ENCODE results near the gene BABAM2. TPM values are rescaled to one million over a fixed set of nuclear protein-coding genes. Genes with fewer than 3 reads are reported as not detected.

Gene BABAM2
- total RNA-seq, 1 donor from 2014 or later = 28.5 TPM

- H3K9ac ChIP-seq (ENCODE audit: low read length) = no peak overlapping the region
- H4K20me1 ChIP-seq (ENCODE audit: insufficient read depth, low read length) = no peaks in the 10 kb centered on the region
- H3K4me3 ChIP-seq (ENCODE audit: insufficient read depth, low read depth, low read length) = no peak overlapping the region
- no peak overlapping the region for H2AFZ ChIP-seq (ENCODE audit: low read depth, low read length)
- no peaks in the 10 kb centered on the region for H3K79me2 ChIP-seq (ENCODE audit: insufficient read depth, low read length)
- peaks cover 3% of the 10 kb centered on the region for H3K27me3 ChIP-seq (ENCODE audit: insufficient read depth, low read length)
- Mint-ChIP-seq H3K4me1 (ENCODE audit: low read depth, unreplicated experiment) (peaks cover 19% of the 10 kb centered on the region), H3K4me3 (ENCODE audit: unreplicated experiment) (no peak overlapping the region), H3K27ac (ENCODE audit: unreplicated experiment) (no peak overlapping the region), H3K9me3 (ENCODE audit: unreplicated experiment) (no peaks in the 10 kb centered on the region), H3K36me3 (ENCODE audit: low read depth, unreplicated experiment) (peaks cover 3% of the 10 kb centered on the region), H3K27me3 (ENCODE audit: low read depth, unreplicated experiment) (peaks cover 15% of the 10 kb centered on the region)
- H3K36me3 ChIP-seq (ENCODE audit: insufficient read depth, low read length) = no peaks in the 10 kb centered on the region
- TF ChIP-seq, protein P1, sequence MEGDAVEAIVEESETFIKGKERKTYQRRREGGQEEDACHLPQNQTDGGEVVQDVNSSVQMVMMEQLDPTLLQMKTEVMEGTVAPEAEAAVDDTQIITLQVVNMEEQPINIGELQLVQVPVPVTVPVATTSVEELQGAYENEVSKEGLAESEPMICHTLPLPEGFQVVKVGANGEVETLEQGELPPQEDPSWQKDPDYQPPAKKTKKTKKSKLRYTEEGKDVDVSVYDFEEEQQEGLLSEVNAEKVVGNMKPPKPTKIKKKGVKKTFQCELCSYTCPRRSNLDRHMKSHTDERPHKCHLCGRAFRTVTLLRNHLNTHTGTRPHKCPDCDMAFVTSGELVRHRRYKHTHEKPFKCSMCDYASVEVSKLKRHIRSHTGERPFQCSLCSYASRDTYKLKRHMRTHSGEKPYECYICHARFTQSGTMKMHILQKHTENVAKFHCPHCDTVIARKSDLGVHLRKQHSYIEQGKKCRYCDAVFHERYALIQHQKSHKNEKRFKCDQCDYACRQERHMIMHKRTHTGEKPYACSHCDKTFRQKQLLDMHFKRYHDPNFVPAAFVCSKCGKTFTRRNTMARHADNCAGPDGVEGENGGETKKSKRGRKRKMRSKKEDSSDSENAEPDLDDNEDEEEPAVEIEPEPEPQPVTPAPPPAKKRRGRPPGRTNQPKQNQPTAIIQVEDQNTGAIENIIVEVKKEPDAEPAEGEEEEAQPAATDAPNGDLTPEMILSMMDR (IDR thresholded peaks at IDR 0.05; ENCODE audit: insufficient read depth, low read depth, low read length) = no peak
- TF ChIP-seq EZH2 (IDR thresholded peaks at IDR 0.05; ENCODE audit: insufficient read depth, low read length) = no peak
- FAIRE-seq (no peak), DNase-seq (ENCODE audit: low read depth) (no peak)
- peaks cover 9% of the 10 kb centered on the region for H3K4me1 ChIP-seq (ENCODE audit: insufficient read depth, low read length)
- no peaks in the 10 kb centered on the region for H3K9me3 ChIP-seq (ENCODE audit: insufficient read depth, low read depth, low read length)
- no peak overlapping the region for H3K4me2 ChIP-seq (ENCODE audit: low read length)
- H3K27ac ChIP-seq (ENCODE audit: low read depth, low read length) = no peak overlapping the region
Observed at GRCh38 chr2:28366149-28366495, 475.6 kb downstream of the BABAM2 start.

DNA sequence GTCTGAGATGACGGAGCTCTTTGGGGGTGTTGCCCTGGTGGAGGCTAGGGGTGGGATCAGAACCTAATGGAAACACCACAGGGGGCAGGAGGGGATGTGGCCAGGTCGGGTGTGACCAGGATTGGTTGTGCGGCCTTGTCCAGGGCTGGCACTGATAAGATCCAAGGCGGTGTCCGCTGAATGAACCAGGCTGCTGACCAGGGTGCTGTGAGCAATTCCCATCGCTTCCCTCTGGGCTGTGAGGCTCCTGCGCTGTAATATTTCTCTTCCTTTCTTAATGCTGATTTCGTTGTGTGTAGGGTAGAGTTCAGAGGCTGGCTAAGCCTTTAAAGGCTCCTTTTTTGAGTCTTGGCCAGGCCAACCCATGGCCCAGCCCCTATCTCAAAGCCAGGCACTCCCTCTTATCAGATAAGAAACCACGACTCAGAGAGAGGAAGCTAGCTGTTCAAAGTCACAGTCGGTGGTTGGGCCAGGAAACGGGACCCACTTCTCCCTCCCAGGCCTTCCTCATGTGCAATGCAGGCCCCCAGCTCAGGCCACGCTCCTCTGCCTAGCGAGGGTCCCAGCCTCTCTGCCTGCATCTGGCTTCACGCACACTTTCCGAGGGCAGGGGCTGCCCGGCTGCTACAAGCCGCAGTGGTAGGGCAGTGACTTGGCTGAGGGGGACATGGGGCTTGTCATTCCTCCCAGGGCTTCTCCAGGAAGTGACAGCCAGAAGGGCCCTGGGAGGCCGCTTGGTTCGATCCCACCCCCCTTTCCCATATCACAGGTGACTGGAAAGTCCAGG lies 476.2 kb downstream of the BABAM2 start:
- Mint-ChIP-seq H3K9me3 (ENCODE audit: unreplicated experiment) (no peaks in the 10 kb centered on the region), H3K27me3 (ENCODE audit: low read depth, unreplicated experiment) (peaks cover 17% of the 10 kb centered on the region)
- peak overlapping the region; percentile 32 for H2AFZ ChIP-seq (ENCODE audit: low read depth, low read length)

More for the DNA sequence above, 476.2 kb downstream of the BABAM2 start:
- no peak overlapping the region for H3K4me2 ChIP-seq (ENCODE audit: low read length)
- peaks cover 3% of the 10 kb centered on the region for H3K36me3 Mint-ChIP-seq (ENCODE audit: low read depth, unreplicated experiment)
- FAIRE-seq = no peak
- TF ChIP-seq EZH2 (IDR thresholded peaks at IDR 0.05; ENCODE audit: insufficient read depth, low read length) = no peak
- TF ChIP-seq, protein P1 (IDR thresholded peaks at IDR 0.05; ENCODE audit: insufficient read depth, low read depth, low read length) = no peak
- H3K4me1 ChIP-seq (ENCODE audit: insufficient read depth, low read length) = peaks cover 9% of the 10 kb centered on the region
- H3K27ac ChIP-seq (ENCODE audit: low read depth, low read length) = no peak overlapping the region
- H4K20me1 ChIP-seq (ENCODE audit: insufficient read depth, low read length) = no peaks in the 10 kb centered on the region
- peaks cover 19% of the 10 kb centered on the region for H3K4me1 Mint-ChIP-seq (ENCODE audit: low read depth, unreplicated experiment)
- peak; percentile 18 for DNase-seq (ENCODE audit: low read depth)
- H3K27me3 ChIP-seq (ENCODE audit: insufficient read depth, low read length) = peaks cover 3% of the 10 kb centered on the region
- H3K9me3 ChIP-seq (ENCODE audit: insufficient read depth, low read depth, low read length) = no peaks in the 10 kb centered on the region
- no peak overlapping the region for H3K4me3 ChIP-seq (ENCODE audit: insufficient read depth, low read depth, low read length)
- H3K4me3 Mint-ChIP-seq (ENCODE audit: unreplicated experiment) = no peak overlapping the region
- no peaks in the 10 kb centered on the region for H3K36me3 ChIP-seq (ENCODE audit: insufficient read depth, low read length)
- no peaks in the 10 kb centered on the region for H3K79me2 ChIP-seq (ENCODE audit: insufficient read depth, low read length)
- H3K27ac Mint-ChIP-seq (ENCODE audit: unreplicated experiment) = no peak overlapping the region
- no peak overlapping the region for H3K9ac ChIP-seq (ENCODE audit: low read length)
